Panc1 (cell line): ENCODE data around the gene ZBTB7C. TPM values are rescaled to one million over a fixed set of nuclear protein-coding genes. Genes with fewer than 3 reads are reported as not detected.

Source experiments
- ATAC-seq: fragments of 200-7000 bp; cut with Tn5 transposase; 2 replicates; pipeline ENCODE4 v1.9.1; 2020; ENCODE audit warnings: mild to moderate bottlenecking, moderate library complexity
- BruUV-seq: library from RNA; stranded (reverse); fragments of 400-500 nt; replicated peaks from 2 replicates; lab custom pipeline; 2021; lab: Mats Ljungman, UMichigan
- CTCF ChIA-PET: fragments of 300-600 bp; sonication (Branson Sonifier 250); formaldehyde crosslinking; loops from one replicate; lab custom pipeline; 2022; ENCODE audit warnings: antibody characterized with exemption; lab: Charles Lee
- POLR2A ChIA-PET: fragments of 300-600 bp; sonication (Branson Sonifier 250); formaldehyde crosslinking; loops from one replicate; lab custom pipeline; 2022; ENCODE audit warnings: antibody characterized with exemption; lab: Charles Lee
- DNase-seq: peaks from one replicate; pipeline ENCODE4 v3.0.0-alpha.2; 2010; ENCODE audit warnings: low read depth, low spot score
- H3K27ac ChIP-seq: 2 replicates; pipeline ENCODE4 v1.5.1; 2011; ENCODE audit warnings: mild to moderate bottlenecking, low read length, inconsistent platforms
- H3K27me3 ChIP-seq: fragments of 200-500 bp; sonication (Bioruptor generic); 2 replicates; pipeline ENCODE4 v1.6.0; 2014; ENCODE audit warnings: low read length, inconsistent platforms; ENCODE audit not compliant: control insufficient read depth, insufficient read depth
- H3K36me3 ChIP-seq: fragments of 200-500 bp; sonication (Bioruptor generic); 2 replicates; pipeline ENCODE4 v1.5.1; 2014; ENCODE audit warnings: inconsistent platforms, mild to moderate bottlenecking, low read length, moderate library complexity; ENCODE audit not compliant: control insufficient read depth, insufficient read depth
- H3K4me1 ChIP-seq: 2 replicates; pipeline ENCODE4 v1.5.1; 2011; ENCODE audit warnings: inconsistent platforms, mild to moderate bottlenecking, low read length, moderate library complexity; ENCODE audit not compliant: control insufficient read depth, insufficient read depth
- H3K4me3 ChIP-seq, 2 experiments: 2 replicates each; pipeline ENCODE4 v1.5.1; 2011 to 2012; ENCODE audit warnings: low read depth in 2 of 2, low read length in 2 of 2, mild to moderate bottlenecking in 2 of 2, inconsistent platforms in 1 of 2, moderate library complexity in 1 of 2
- H3K9me3 ChIP-seq: fragments of 200-500 bp; sonication (Bioruptor generic); 2 replicates; pipeline ENCODE4 v1.5.1; 2014; ENCODE audit warnings: low read depth, mild to moderate bottlenecking, inconsistent platforms, low read length, moderate library complexity; ENCODE audit not compliant: control insufficient read depth, insufficient read depth
- CTCF ChIP-seq: fragments of 450-650 bp; IDR thresholded peaks from 2 replicates; pipeline ENCODE4 v1.5.1; 2017; ENCODE audit warnings: mild to moderate bottlenecking
- POLR2AphosphoS5 ChIP-seq: IDR thresholded peaks from 2 replicates; pipeline ENCODE4 v1.6.1; 2012; ENCODE audit warnings: mild to moderate bottlenecking, low read depth, low read length, moderate library complexity
- REST ChIP-seq, 2 experiments: IDR thresholded peaks; 2 replicates each; pipeline ENCODE4 v1.6.1; 2011 to 2012; ENCODE audit warnings: low read depth in 2 of 2, control low read depth in 1 of 2, low read length in 1 of 2, mild to moderate bottlenecking in 1 of 2, moderate library complexity in 1 of 2; ENCODE audit not compliant: insufficient read depth in 1 of 2
- SIN3A ChIP-seq: IDR thresholded peaks from 2 replicates; pipeline ENCODE4 v1.6.1; 2012; ENCODE audit warnings: low read depth, mild to moderate bottlenecking, low read length, moderate library complexity, borderline replicate concordance; ENCODE audit not compliant: insufficient read depth
- TCF7L2 ChIP-seq: IDR thresholded peaks from 2 replicates; pipeline ENCODE4 v1.6.1; 2011; ENCODE audit warnings: mild to moderate bottlenecking, low read depth, low read length, inconsistent platforms
- in situ Hi-C: cut with HindIII; loops from 2 replicates; pipeline ENCODE4 v1.10.0; 2016; ENCODE audit warnings: low sequenced_read_pairs, low pct_unique_long_range_greater_than_20kb
- intact Hi-C: fragments of 100-400 bp; cut with micrococcal nuclease; formaldehyde crosslinking; loops from one replicate; pipeline ENCODE4 v1.10.0; 2022; ENCODE audit not compliant: unreplicated experiment
- total RNA-seq: library from RNA; stranded (reverse); gene quantifications from one replicate; pipeline ENCODE4 v1.2.1, GENCODE V29; 2021; ENCODE audit not compliant: unreplicated experiment

The ZBTB7C gene
- total RNA-seq, 1 experiment from 2014 or later, result 0.03 TPM

- no peak for ATAC-seq
- CTCF ChIA-PET, result no interaction called here
- peaks cover 2% of the 10 kb centered on the region; the same call in 1 of the 2 replicates for H3K27me3 ChIP-seq
- no peak for TF ChIP-seq CTCF
- no peak for TF ChIP-seq SIN3A
- no peak for TF ChIP-seq POLR2AphosphoS5
- no peak for TF ChIP-seq TCF7L2
- TF ChIP-seq REST (IDR thresholded peaks at IDR 0.05; ENCODE audit: insufficient read depth in 1 of 2, low read depth in 2 of 2, low read length in 1 of 2), result no peak
- POLR2A ChIA-PET, result no interaction called here
- no peak overlapping the region for H3K4me3 ChIP-seq
- no peaks in the 10 kb centered on the region for H3K36me3 ChIP-seq
- BruUV-seq, result no TSS peak
- no peak for DNase-seq
- no peaks in the 10 kb centered on the region for H3K9me3 ChIP-seq
- intact Hi-C loops, result no loop called here
- H3K27ac ChIP-seq, result no peak overlapping the region
- in situ Hi-C loops, result no loop called here
- no peaks in the 10 kb centered on the region for H3K4me1 ChIP-seq
Measured at GRCh38 chr18:48393170-48393569, 16.0 kb downstream of the ZBTB7C start.

- Histone ChIP-seq H3K27ac (no peak overlapping the region), H3K4me3 (no peak overlapping the region), H3K4me1 (no peaks in the 10 kb centered on the region), H3K27me3 (peaks cover 2% of the 10 kb centered on the region; the same call in 1 of the 2 replicates), H3K36me3 (no peaks in the 10 kb centered on the region), H3K9me3 (no peaks in the 10 kb centered on the region)
- no TSS peak for BruUV-seq
- ATAC-seq (no peak), DNase-seq (no peak)
- in situ Hi-C loops (no loop called here), intact Hi-C loops (no loop called here)
- ChIA-PET POLR2A (no interaction called here), CTCF (interaction anchor here (0.8 kb wide), 1 partner anchor 19 kb away, joined by 3 read pairs; no protein-coding TSS in a partner anchor)
- no peak for TF ChIP-seq CTCF
- no peak for TF ChIP-seq REST (IDR thresholded peaks at IDR 0.05; ENCODE audit: insufficient read depth in 1 of 2, low read depth in 2 of 2, low read length in 1 of 2)
- no peak for TF ChIP-seq POLR2AphosphoS5
- TF ChIP-seq TCF7L2, result no peak
- no peak for TF ChIP-seq SIN3A
Measured at GRCh38 chr18:48392268-48392667, 16.9 kb downstream of the ZBTB7C start.
